HepG2 (cell line): ENCODE measurements around the gene ZDHHC7. TPM values are rescaled to one million over a fixed set of nuclear protein-coding genes. Genes with fewer than 3 reads are reported as not detected.

Source experiments
- ARID2 ChIP-seq: sonication (generic); formaldehyde crosslinking; IDR thresholded peaks from 2 replicates; pipeline ENCODE4 v1.8.1; 2022; ENCODE audit warnings: mild to moderate bottlenecking, missing genetic modification reagents, borderline replicate concordance
- HIVEP1 ChIP-seq: sonication (generic); formaldehyde crosslinking; IDR thresholded peaks from 2 replicates; pipeline ENCODE4 v1.4.0; 2020; ENCODE audit warnings: mild to moderate bottlenecking, missing genetic modification reagents
- KAT8 ChIP-seq: IDR thresholded peaks from 2 replicates; pipeline ENCODE4 v1.6.1; 2016; ENCODE audit warnings: missing genetic modification reagents, missing compliant biosample characterization
- MAFK ChIP-seq, 2 experiments: IDR thresholded peaks in 1 of 2; conservative IDR thresholded peaks in 1 of 2; 2 replicates each; pipeline ENCODE4 v1.6.1; 2011; ENCODE audit warnings: improper control_type of control experiment in 2 of 2, low read length in 2 of 2
- NFE2L1 ChIP-seq: sonication (generic); formaldehyde crosslinking; IDR thresholded peaks from 2 replicates; pipeline ENCODE4 v1.4.0; 2020; ENCODE audit warnings: missing genetic modification reagents, mild to moderate bottlenecking, borderline replicate concordance
- NFYC ChIP-seq: IDR thresholded peaks from 2 replicates; pipeline ENCODE4 v1.6.1; 2016; ENCODE audit warnings: missing genetic modification reagents, missing compliant biosample characterization
- RFXANK ChIP-seq: IDR thresholded peaks from 2 replicates; pipeline ENCODE4 v1.6.1; 2016
- RNF2 ChIP-seq: fragments of 450-650 bp; conservative IDR thresholded peaks from 2 replicates; pipeline ENCODE4 v1.6.1; 2016; ENCODE audit warnings: low read depth
- RXRB ChIP-seq: IDR thresholded peaks from 2 replicates; pipeline ENCODE4 v1.6.1; 2016; ENCODE audit warnings: borderline replicate concordance, missing genetic modification reagents, missing compliant biosample characterization
- SOX5 ChIP-seq: IDR thresholded peaks from 2 replicates; pipeline ENCODE4 v1.6.1; 2016; ENCODE audit warnings: borderline replicate concordance
- ZNF142 ChIP-seq: sonication (generic); formaldehyde crosslinking; IDR thresholded peaks from 2 replicates; pipeline ENCODE4 v1.4.0; 2020; ENCODE audit warnings: missing genetic modification reagents
- ZNF160 ChIP-seq: sonication (generic); formaldehyde crosslinking; IDR thresholded peaks from 2 replicates; pipeline ENCODE4 v1.8.0; 2022; ENCODE audit warnings: mild to moderate bottlenecking, inconsistent platforms, missing genetic modification reagents
- ZNF205 ChIP-seq: IDR thresholded peaks from 2 replicates; pipeline ENCODE4 v1.6.1; 2018; ENCODE audit warnings: missing biosample characterization, missing genetic modification reagents
- ZNF235 ChIP-seq: sonication (generic); formaldehyde crosslinking; IDR thresholded peaks from 2 replicates; pipeline ENCODE4 v1.8.1; 2023; ENCODE audit warnings: mild to moderate bottlenecking, missing genetic modification reagents, borderline replicate concordance
- ZNF253 ChIP-seq: sonication (generic); formaldehyde crosslinking; IDR thresholded peaks from 2 replicates; pipeline ENCODE4 v1.8.0; 2022; ENCODE audit warnings: mild to moderate bottlenecking, missing genetic modification reagents, borderline replicate concordance
- ZNF460 ChIP-seq: sonication (generic); formaldehyde crosslinking; IDR thresholded peaks from 2 replicates; pipeline ENCODE4 v1.5.1; 2020; ENCODE audit warnings: missing genetic modification reagents, mild to moderate bottlenecking, borderline replicate concordance
- ZNF703 ChIP-seq: sonication (generic); formaldehyde crosslinking; IDR thresholded peaks from 2 replicates; pipeline ENCODE4 v1.5.1; 2020; ENCODE audit warnings: missing genetic modification reagents, mild to moderate bottlenecking, moderate library complexity, borderline replicate concordance
- ZNF709 ChIP-seq: sonication (generic); formaldehyde crosslinking; IDR thresholded peaks from 2 replicates; pipeline ENCODE4 v1.5.0; 2020; ENCODE audit warnings: mild to moderate bottlenecking, missing genetic modification reagents
- ZNF781 ChIP-seq: sonication (generic); formaldehyde crosslinking; IDR thresholded peaks from 2 replicates; pipeline ENCODE4 v1.5.1; 2020; ENCODE audit warnings: borderline replicate concordance, mild to moderate bottlenecking, missing genetic modification reagents; ENCODE audit errors: not compliant biosample characterization
- ZNF800 ChIP-seq: sonication (generic); formaldehyde crosslinking; IDR thresholded peaks from 2 replicates; pipeline ENCODE4 v1.4.0; 2020; ENCODE audit warnings: missing genetic modification reagents
- ZNF816 ChIP-seq: sonication (generic); formaldehyde crosslinking; IDR thresholded peaks from 2 replicates; pipeline ENCODE4 v1.8.0; 2022; ENCODE audit warnings: missing genetic modification reagents, mild to moderate bottlenecking, borderline replicate concordance
- polyA plus RNA-seq, 8 experiments: library from polyadenylated mRNA; depleted of rRNA in 3 of 8; stranded (reverse) in 7 of 8; unstranded in 1 of 8; fragments of >200 nt; fragmentation: Illumina TruSeq in 4 of 8; extraction: Trizol in 4 of 8; gene quantifications; 2 replicates each; pipeline versions ENCODE4 v1.2.1 to v1.2.3, GENCODE V29; 2011 to 2016; ENCODE audit warnings: low read depth in 4 of 8, missing spikeins in 1 of 8, mixed read lengths in 1 of 8; ENCODE audit not compliant: insufficient read depth in 1 of 8
- total RNA-seq, 5 experiments: library from RNA; depleted of rRNA; stranded (reverse); fragments of >200 nt; fragmentation: Illumina TruSeq; extraction: Trizol; gene quantifications; 2 replicates each; pipeline ENCODE4 v1.2.3, GENCODE V29; 2016; ENCODE audit warnings: low read depth in 1 of 5

Gene ZDHHC7
- total and polyA plus RNA-seq, 2 of the 13 experiments (the other 11 are each of a cell fraction or from before 2014, with no cell fraction given) = 46.8 to 67.6 TPM

GRCh38 chr16:85011846-85012284, 530 bp upstream of the ZDHHC7 start (continued):
- peak; percentile 3 for TF ChIP-seq ZNF781 (CRISPR knock-in tag)
- TF ChIP-seq NFYC (CRISPR knock-in tag) = no peak
- 0 out of 2 replicates have a peak, but pooled peaks have one; percentile 14 for TF ChIP-seq RFXANK
- TF ChIP-seq ZNF709 = 0 out of 2 replicates have a peak, but pooled peaks have one; percentile 12
- TF ChIP-seq SOX5 (CRISPR knock-in tag) = no peak
- TF ChIP-seq ZNF816 (CRISPR knock-in tag) = no peak
- no peak for TF ChIP-seq MAFK (conservative IDR thresholded peaks at IDR 0.05 in 1 of 2, IDR thresholded peaks at IDR 0.05 in 1 of 2; ENCODE audit: low read length in 2 of 2)
- no peak for TF ChIP-seq RXRB
- TF ChIP-seq ZNF235 = 0 out of 2 replicates have a peak, but pooled peaks have one; percentile 9
- no peak; the same call in 1 of the 2 replicates for TF ChIP-seq ARID2
- peak; percentile 20; the same call in 1 of the 2 replicates for TF ChIP-seq ZNF142 (CRISPR knock-in tag)
- no peak for TF ChIP-seq NFE2L1
- TF ChIP-seq ZNF205 (CRISPR knock-in tag) = no peak
- TF ChIP-seq RNF2 = 0 out of 2 replicates have a peak, but pooled peaks have one; percentile 18
- TF ChIP-seq ZNF460 (CRISPR knock-in tag) = no peak
- peak; percentile 34; the same call in 1 of the 2 replicates for TF ChIP-seq ZNF703 (CRISPR knock-in tag)
- peak; percentile 6; the same call in 1 of the 2 replicates for TF ChIP-seq ZNF800
- TF ChIP-seq KAT8 (CRISPR knock-in tag) = no peak
- TF ChIP-seq ZNF160 (CRISPR knock-in tag) = 0 out of 2 replicates have a peak, but pooled peaks have one; percentile 3
- TF ChIP-seq HIVEP1 (CRISPR knock-in tag) = 0 out of 2 replicates have a peak, but pooled peaks have one; percentile 17
- TF ChIP-seq ZNF253 (CRISPR knock-in tag) = 0 out of 2 replicates have a peak, but pooled peaks have one; percentile 34
